SK-N-SH (cell line): ENCODE measurements around the gene CCDC187. TPM values are rescaled to one million over a fixed set of nuclear protein-coding genes. Genes with fewer than 3 reads are reported as not detected.

Source experiments
- CTCF ChIA-PET: fragments of 300-600, 350-600 bp; formaldehyde crosslinking; extraction: SDS; loops from one replicate; lab custom pipeline; 2021; lab: Yijun Ruan, JAX
- POLR2A ChIA-PET: fragments of 350-600 bp; sonication (Branson Sonifier 250); formaldehyde crosslinking; extraction: SDS; loops from one replicate; lab custom pipeline; 2020; ENCODE audit warnings: antibody characterized with exemption, inconsistent platforms; lab: Yijun Ruan, JAX
- DNase-seq: peaks from one replicate; pipeline ENCODE4 v3.0.0; 2012
- H2AFZ ChIP-seq: fragments of 200-600 bp; sonication (generic); 2 replicates; pipeline ENCODE4 v1.8.1; 2016; ENCODE audit warnings: antibody characterized with exemption, mild to moderate bottlenecking, low read depth
- H3F3A ChIP-seq: fragments of 200-600 bp; sonication (generic); replicated peaks from 2 replicates; pipeline ENCODE3; 2016; ENCODE audit warnings: antibody characterized with exemption, mild to moderate bottlenecking; ENCODE audit not compliant: insufficient read depth
- H3K27ac ChIP-seq, 2 experiments: fragments of 200-500 bp in 1 of 2; fragments of 200-600 bp in 1 of 2; sonication (Bioruptor generic) in 1 of 2; sonication (generic), shearing (Covaris generic) in 1 of 2; 2 replicates each; pipeline versions ENCODE4 v1.5.1 to v1.6.1; 2014 to 2016; ENCODE audit warnings: low read depth in 2 of 2, inconsistent platforms in 1 of 2, low read length in 1 of 2, mild to moderate bottlenecking in 1 of 2, mixed read lengths in 1 of 2
- H3K27me3 ChIP-seq: fragments of 200-600 bp; sonication (generic), shearing (Covaris generic); 2 replicates; pipeline ENCODE4 v1.6.1; 2016; ENCODE audit warnings: mixed run types; ENCODE audit not compliant: insufficient read depth
- H3K36me3 ChIP-seq, 2 experiments: fragments of 200-500 bp in 1 of 2; fragments of 200-600 bp in 1 of 2; sonication (Bioruptor generic) in 1 of 2; sonication (generic) in 1 of 2; replicated peaks in 1 of 2; 2 replicates each; pipeline versions ENCODE3 to v1.5.1; 2014 to 2016; ENCODE audit warnings: low read length in 1 of 2, mild to moderate bottlenecking in 1 of 2; ENCODE audit not compliant: insufficient read depth in 2 of 2, control insufficient read depth in 1 of 2
- H3K4me1 ChIP-seq, 2 experiments: fragments of 200-500 bp in 1 of 2; fragments of 200-600 bp in 1 of 2; sonication (Bioruptor generic) in 1 of 2; sonication (generic), shearing (Covaris generic) in 1 of 2; 2 replicates each; pipeline versions ENCODE4 v1.5.1 to v1.6.1; 2014 to 2016; ENCODE audit warnings: low read depth in 1 of 2, low read length in 1 of 2, mixed run types in 1 of 2; ENCODE audit not compliant: insufficient read depth in 2 of 2, control insufficient read depth in 1 of 2
- H3K4me2 ChIP-seq: fragments of 200-600 bp; sonication (generic), shearing (Covaris generic); 2 replicates; pipeline ENCODE4 v1.6.1; 2017; ENCODE audit warnings: mixed run types
- H3K4me3 ChIP-seq, 2 experiments: fragments of 200-500 bp in 1 of 2; fragments of 200-600 bp in 1 of 2; sonication (Bioruptor generic) in 1 of 2; sonication (generic), shearing (Covaris generic) in 1 of 2; 2 replicates each; pipeline versions ENCODE4 v1.5.1 to v1.8.1; 2014 to 2016; ENCODE audit warnings: low read depth in 2 of 2, inconsistent platforms in 1 of 2, low read length in 1 of 2, mild to moderate bottlenecking in 1 of 2, mixed read lengths in 1 of 2, moderate library complexity in 1 of 2
- H3K79me2 ChIP-seq: fragments of 200-600 bp; sonication (generic); 2 replicates; pipeline ENCODE4 v1.8.1; 2017; ENCODE audit warnings: mild to moderate bottlenecking; ENCODE audit not compliant: insufficient read depth
- H3K9ac ChIP-seq: fragments of 200-600 bp; sonication (generic); 2 replicates; pipeline ENCODE4 v1.6.1; 2017; ENCODE audit warnings: mixed run types
- H3K9me2 ChIP-seq: fragments of 200-600 bp; sonication (generic); 2 replicates; pipeline ENCODE4 v1.6.1; 2017; ENCODE audit warnings: mixed run types
- H3K9me3 ChIP-seq: fragments of 200-600 bp; sonication (generic); 2 replicates; pipeline ENCODE4 v1.6.1; 2017; ENCODE audit warnings: mixed run types, mild to moderate bottlenecking, moderate library complexity
- H4K20me1 ChIP-seq: fragments of 200-600 bp; sonication (generic); 2 replicates; pipeline ENCODE4 v1.6.1; 2017; ENCODE audit warnings: mild to moderate bottlenecking, mixed run types; ENCODE audit not compliant: insufficient read depth
- CHD2 ChIP-seq: fragments of 150-350 bp; IDR thresholded peaks from 2 replicates; pipeline ENCODE4 v1.6.1; 2018; ENCODE audit warnings: low read length; ENCODE audit not compliant: partially characterized antibody
- CTCF ChIP-seq: fragments of 200-600 bp; sonication (generic); IDR thresholded peaks from 2 replicates; pipeline ENCODE4 v1.6.1; 2017; ENCODE audit warnings: antibody characterized with exemption, mild to moderate bottlenecking, moderate library complexity
- ELF1 ChIP-seq: IDR thresholded peaks from 2 replicates; pipeline ENCODE4 v1.4.0; 2012
- EZH2phosphoT487 ChIP-seq: fragments of 200-600 bp; sonication (generic); IDR thresholded peaks from 2 replicates; pipeline ENCODE4 v1.6.1; 2017; ENCODE audit warnings: low read depth, mixed run types, mild to moderate bottlenecking, antibody characterized with exemption, moderate library complexity, borderline replicate concordance
- FOSL2 ChIP-seq: IDR thresholded peaks from 2 replicates; pipeline ENCODE4 v1.4.0; 2012; ENCODE audit warnings: low read depth, mild to moderate bottlenecking, moderate library complexity, borderline replicate concordance
- FOXJ3 ChIP-seq: sonication (generic); formaldehyde crosslinking; IDR thresholded peaks from 2 replicates; pipeline ENCODE4 v1.5.1; 2020; ENCODE audit warnings: mild to moderate bottlenecking, missing genetic modification reagents
- FOXM1 ChIP-seq: IDR thresholded peaks from 2 replicates; pipeline ENCODE4 v1.4.0; 2012; ENCODE audit warnings: low read depth, mild to moderate bottlenecking
- NRF1 ChIP-seq: IDR thresholded peaks from 2 replicates; pipeline ENCODE4 v1.6.1; 2012; ENCODE audit warnings: low read depth, mild to moderate bottlenecking, low read length
- RAD21 ChIP-seq: IDR thresholded peaks from 2 replicates; pipeline ENCODE4 v1.6.1; 2012; ENCODE audit warnings: mild to moderate bottlenecking, low read length
- RCOR1 ChIP-seq: fragments of 150-350 bp; IDR thresholded peaks from 2 replicates; pipeline ENCODE4 v1.6.1; 2017; ENCODE audit warnings: antibody characterized with exemption, low read length
- RFX5 ChIP-seq: IDR thresholded peaks from 2 replicates; pipeline ENCODE4 v1.6.1; 2012; ENCODE audit warnings: mild to moderate bottlenecking, improper control_type of control experiment, low read length
- RXRA ChIP-seq: IDR thresholded peaks from 2 replicates; pipeline ENCODE4 v1.4.0; 2012; ENCODE audit warnings: low read depth, mild to moderate bottlenecking, borderline replicate concordance
- SIN3A ChIP-seq: IDR thresholded peaks from 2 replicates; pipeline ENCODE4 v1.6.1; 2012; ENCODE audit warnings: low read depth, mild to moderate bottlenecking, low read length, moderate library complexity, borderline replicate concordance
- TCF12 ChIP-seq: IDR thresholded peaks from 2 replicates; pipeline ENCODE4 v1.4.0; 2012
- USF1 ChIP-seq: IDR thresholded peaks from 2 replicates; pipeline ENCODE4 v1.4.0; 2012; ENCODE audit warnings: low read depth, borderline replicate concordance
- ZBTB33 ChIP-seq: IDR thresholded peaks from 2 replicates; pipeline ENCODE4 v1.4.0; 2012; ENCODE audit warnings: low read depth, borderline replicate concordance
- WGBS: methylation state at CpG from one replicate; pipeline ENCODE4 v1.1.6; 2017; ENCODE audit warnings: low lambda C conversion rate; 5-methylcytosine and 5-hydroxymethylcytosine counted together
- polyA plus RNA-seq, 3 experiments: library from polyadenylated mRNA; depleted of rRNA; stranded (reverse); fragments of >200 nt; gene quantifications; 2 replicates each; pipeline ENCODE4 v1.2.3, GENCODE V29; 2012

Gene CCDC187
- polyA plus RNA-seq, 1 of the 3 experiments (the other 2 are of a cell fraction), result not detected

GRCh38 chr9:136324501-136325300 lies 20.8 kb upstream of the CCDC187 start:
- no peaks in the 10 kb centered on the region for H3K9me2 ChIP-seq
- no peaks in the 10 kb centered on the region for H3K27me3 ChIP-seq
- H3K4me1 ChIP-seq, result peaks cover 24 to 48% of the 10 kb centered on the region in 2 experiments
- DNase-seq, result peak; percentile 71
- no peak overlapping the region for H3K4me3 ChIP-seq
- no peak overlapping the region for H3K9ac ChIP-seq
- no peak overlapping the region for H3K4me2 ChIP-seq
- H4K20me1 ChIP-seq, result peaks cover 13% of the 10 kb centered on the region
- CTCF ChIA-PET, result interaction anchor here (1.0 to 8.1 kb wide), 6 partner anchors 11 to 48 kb away, joined by 3 to 91 read pairs (median 6); partner anchors contain the start of gene DNLZ
- peaks cover 18% of the 10 kb centered on the region for H3K79me2 ChIP-seq
- TF ChIP-seq FOSL2, result no peak
- TF ChIP-seq CHD2, result no peak
- TF ChIP-seq FOXJ3 (CRISPR knock-in tag), result no peak
- no peak for TF ChIP-seq TCF12
- no peak for TF ChIP-seq FOXM1
- no peak for TF ChIP-seq NRF1
- TF ChIP-seq RAD21, result peak; percentile 38
- no peak for TF ChIP-seq SIN3A
- TF ChIP-seq USF1, result no peak
- no peak for TF ChIP-seq ELF1
- TF ChIP-seq RXRA, result no peak
- no peak for TF ChIP-seq RCOR1
- no peak for TF ChIP-seq ZBTB33
- TF ChIP-seq CTCF, result peak; percentile 18
- TF ChIP-seq EZH2phosphoT487, result no peak
- no peak for TF ChIP-seq RFX5
- TF ChIP-seq, all 33 proteins: peak for 2
- H3F3A ChIP-seq, result peaks cover 3% of the 10 kb centered on the region
- H3K9me3 ChIP-seq, result no peaks in the 10 kb centered on the region
- POLR2A ChIA-PET, result no interaction called here
- H2AFZ ChIP-seq, result no peak overlapping the region
- 76% methylated on average over 2 of the region's 24 CpGs for WGBS
- peak overlapping the region in 1 of 2 experiments; percentile 98; a peak in 1 of 4 replicates for H3K27ac ChIP-seq
- H3K36me3 ChIP-seq, result no peaks in the 10 kb centered on the region
